GM21423 (cell line): ENCODE results near the gene FHL2.
A peak's percentile ranks its signal among the peaks of the same experiment; 100 is the strongest.
"Not testable (repeated sequence)": the region's sequence is repeated elsewhere in the genome, so short reads cannot be mapped to it uniquely, and the experiment has no call there.

Experiments used
- ATAC-seq: cut with Tn5 transposase; IDR thresholded peaks from one replicate; pipeline ENCODE4 v1.9.1; 2021; ENCODE audit warnings: mild to moderate bottlenecking, moderate library complexity; ENCODE audit not compliant: unreplicated experiment

Gene FHL2

GRCh38 chr2:105358593-105358992 lies 40.3 kb downstream of the FHL2 start:
- ATAC-seq = no peak

GRCh38 chr2:105357122-105357521 lies 41.7 kb downstream of the FHL2 start:
- no peak for ATAC-seq

- no peak for ATAC-seq
Observed at GRCh38 chr2:105344704-105345345, 54.0 kb downstream of the FHL2 start.

GRCh38 chr2:105339414-105339813 lies 59.4 kb downstream of the FHL2 start:
- no peak for ATAC-seq

- ATAC-seq = peak; percentile 19
Observed at GRCh38 chr2:105338020-105338385, 60.8 kb downstream of the FHL2 start.

- peak; percentile 91 for ATAC-seq
Observed at GRCh38 chr2:105337122-105338019, 61.5 kb downstream of the FHL2 start, which contains the start of gene C2orf49. Gene C2orf49, plus strand, starts transcription at chr2:105337540. Its CDS starts 48 bp downstream, at chr2:105337588.

- ATAC-seq = no peak
Observed at GRCh38 chr2:105336786-105337121, 62.1 kb downstream of the FHL2 start.

GRCh38 chr2:105335469-105335868 lies 63.4 kb downstream of the FHL2 start:
- no peak for ATAC-seq

GRCh38 chr2:105334211-105334610 lies 64.6 kb downstream of the FHL2 start:
- no peak for ATAC-seq

GRCh38 chr2:105330681-105331375 lies 68.0 kb downstream of the FHL2 start:
- no peak for ATAC-seq

- peak; percentile 74 for ATAC-seq
Observed at GRCh38 chr2:105329561-105330495, 69.0 kb downstream of the FHL2 start, which contains the start of gene TGFBRAP1. Gene TGFBRAP1, minus strand, starts transcription at chr2:105329735. Its CDS starts 21,434 bp downstream, at chr2:105308301.

GRCh38 chr2:105329197-105329554 lies 69.7 kb downstream of the FHL2 start:
- ATAC-seq = no peak

- no peak for ATAC-seq
Observed at GRCh38 chr2:105328281-105329196, 70.3 kb downstream of the FHL2 start.

- ATAC-seq = no peak
Observed at GRCh38 chr2:105327690-105328089, 71.2 kb downstream of the FHL2 start.

- ATAC-seq = not testable (repeated sequence)
Observed at GRCh38 chr2:105327271-105327670, 71.6 kb downstream of the FHL2 start.

GRCh38 chr2:105325389-105325963 lies 73.4 kb downstream of the FHL2 start:
- no peak for ATAC-seq

- ATAC-seq = no peak
Observed at GRCh38 chr2:105324732-105325131, 74.1 kb downstream of the FHL2 start.

GRCh38 chr2:105324101-105324500 lies 74.8 kb downstream of the FHL2 start:
- ATAC-seq = no peak

- no peak for ATAC-seq
Observed at GRCh38 chr2:105323111-105323510, 75.7 kb downstream of the FHL2 start.
